K562 (cell line): ENCODE results near the gene KCNH2. TPM values are rescaled to one million over a fixed set of nuclear protein-coding genes. Genes with fewer than 3 reads are reported as not detected.
A peak's percentile ranks its signal among the peaks of the same experiment; 100 is the strongest.

Experiments used
- CBX8 ChIP-seq: fragments of 200-600 bp; sonication (generic); IDR thresholded peaks from 2 replicates; pipeline ENCODE4 v1.6.1; 2012; ENCODE audit warnings: borderline replicate concordance, mixed run types, low read depth, mild to moderate bottlenecking, moderate library complexity, mixed read lengths, low read length, control low read depth, inconsistent platforms; ENCODE audit not compliant: poor library complexity, severe bottlenecking; ENCODE audit errors: extremely low read depth
- CXXC5 ChIP-seq: fragments of 250-450 bp; sonication (Bioruptor Pico); IDR thresholded peaks from 2 replicates; pipeline ENCODE4 v1.8.0; 2022; ENCODE audit warnings: inconsistent platforms, mild to moderate bottlenecking, moderate library complexity
- GTF2A2 ChIP-seq: IDR thresholded peaks from 2 replicates; pipeline ENCODE4 v1.6.1; 2016; ENCODE audit warnings: mild to moderate bottlenecking, missing genetic modification characterization, missing compliant biosample characterization
- HLTF ChIP-seq: fragments of 450-650 bp; IDR thresholded peaks from 2 replicates; pipeline ENCODE4 v1.6.1; 2016
- KDM1A ChIP-seq, 2 experiments: fragments of 450-650 bp; IDR thresholded peaks; 2 replicates each; pipeline ENCODE4 v1.6.1; 2016; ENCODE audit warnings: mild to moderate bottlenecking in 2 of 2
- MCM2 ChIP-seq: fragments of 450-650 bp; IDR thresholded peaks from 2 replicates; pipeline ENCODE4 v1.6.1; 2017; ENCODE audit warnings: low read depth, mild to moderate bottlenecking
- NCOA1 ChIP-seq: fragments of 450-650 bp; IDR thresholded peaks from 2 replicates; pipeline ENCODE4 v1.6.1; 2016; ENCODE audit warnings: low read depth
- NFRKB ChIP-seq: fragments of 450-650 bp; IDR thresholded peaks from 2 replicates; pipeline ENCODE4 v1.6.1; 2016; ENCODE audit warnings: low read depth
- NONO ChIP-seq, 2 experiments: fragments of 200-400 bp in 1 of 2; fragments of 450-650 bp in 1 of 2; formaldehyde crosslinking in 1 of 2; IDR thresholded peaks; 2 replicates each; pipeline ENCODE4 v1.6.1; 2017; ENCODE audit warnings: low read depth in 2 of 2, mild to moderate bottlenecking in 2 of 2, moderate library complexity in 2 of 2, low read length in 1 of 2
- PCBP2 ChIP-seq: fragments of 200-400 bp; formaldehyde crosslinking; IDR thresholded peaks from 2 replicates; pipeline ENCODE4 v1.6.1; 2018; ENCODE audit warnings: low read length, low read depth, mild to moderate bottlenecking, moderate library complexity; ENCODE audit not compliant: poor library complexity, severe bottlenecking
- SIN3A ChIP-seq, 2 experiments: fragments of 150-350 bp in 1 of 2; IDR thresholded peaks; 2 replicates each; pipeline ENCODE4 v1.6.1; 2011 to 2016; ENCODE audit warnings: borderline replicate concordance in 2 of 2, low read depth in 2 of 2, low read length in 2 of 2, mild to moderate bottlenecking in 2 of 2, moderate library complexity in 2 of 2; ENCODE audit not compliant: control insufficient read depth in 1 of 2
- SRSF1 ChIP-seq: fragments of 200-400 bp; formaldehyde crosslinking; IDR thresholded peaks from 2 replicates; pipeline ENCODE4 v1.6.1; 2017; ENCODE audit warnings: mild to moderate bottlenecking, low read depth, low read length, moderate library complexity
- TCF7 ChIP-seq: sonication (generic); IDR thresholded peaks from 2 replicates; pipeline ENCODE4 v1.6.1; 2016; ENCODE audit warnings: antibody characterized with exemption, borderline replicate concordance
- ZNF217 ChIP-seq: sonication (generic); formaldehyde crosslinking; IDR thresholded peaks from 2 replicates; pipeline ENCODE4 v1.8.0; 2022; ENCODE audit warnings: mild to moderate bottlenecking, missing genetic modification reagents
- ZNF282 ChIP-seq: sonication (generic); formaldehyde crosslinking; IDR thresholded peaks from 2 replicates; pipeline ENCODE4 v1.8.1; 2023; ENCODE audit warnings: missing genetic modification reagents
- ZNF311 ChIP-seq: fragments of 250-450 bp; sonication (Bioruptor Pico); IDR thresholded peaks from 2 replicates; pipeline ENCODE4 v1.4.0; 2020; ENCODE audit warnings: mild to moderate bottlenecking, moderate library complexity
- ZNF316 ChIP-seq: fragments of 450-650 bp; IDR thresholded peaks from 2 replicates; pipeline ENCODE4 v1.6.1; 2016
- ZNF695 ChIP-seq: fragments of 450-650 bp; formaldehyde crosslinking; IDR thresholded peaks from 2 replicates; pipeline ENCODE4 v1.4.0; 2020; ENCODE audit warnings: mild to moderate bottlenecking, moderate library complexity
- ZNF717 ChIP-seq: fragments of 250-450 bp; sonication (Bioruptor Pico); IDR thresholded peaks from 2 replicates; pipeline ENCODE4 v1.5.0; 2021
- polyA plus RNA-seq, 8 experiments: library from polyadenylated mRNA; depleted of rRNA in 4 of 8; stranded (reverse) in 5 of 8; unstranded in 3 of 8; fragments of >200 nt; fragmentation: Nextera tagmentation in 2 of 8; fragmentation: Illumina TruSeq in 1 of 8; extraction: Ambion mirVana in 2 of 8; extraction: Trizol in 1 of 8; gene quantifications; 2 replicates each; pipeline versions ENCODE4 v1.2.1 to v1.2.3, GENCODE V29; 2011 to 2014; ENCODE audit warnings: inconsistent platforms in 1 of 8, missing spikeins in 1 of 8
- total RNA-seq, 7 experiments: library from RNA; depleted of rRNA in 6 of 7; stranded (reverse); fragments of >200 nt in 6 of 7; fragmentation: Illumina TruSeq in 2 of 7; extraction: Trizol in 2 of 7; gene quantifications; 2 replicates each; pipeline versions ENCODE4 v1.2.1 to v1.2.3, GENCODE V29; 2011 to 2021; ENCODE audit warnings: low replicate concordance in 1 of 7
- TF ChIP-seq, protein P1 (sequence below), 2 experiments: IDR thresholded peaks; 2 replicates each; pipeline ENCODE4 v1.6.1; 2012; ENCODE audit warnings: improper control_type of control experiment in 2 of 2, low read depth in 2 of 2, low read length in 2 of 2, borderline replicate concordance in 1 of 2
- TF ChIP-seq, protein P2 (sequence below), 2 experiments: fragments of 450-650 bp in 1 of 2; sonication (generic) in 1 of 2; formaldehyde crosslinking in 1 of 2; IDR thresholded peaks in 1 of 2; conservative IDR thresholded peaks in 1 of 2; 2 replicates each; pipeline versions ENCODE4 v1.6.1 to v1.8.1; 2016 to 2023; ENCODE audit warnings: mild to moderate bottlenecking in 2 of 2, moderate library complexity in 2 of 2, inconsistent platforms in 1 of 2, missing genetic modification reagents in 1 of 2
- TF ChIP-seq, protein P3 (sequence below): fragments of 250-450 bp; sonication (Bioruptor Pico); IDR thresholded peaks from 2 replicates; pipeline ENCODE4 v1.4.0; 2020; ENCODE audit warnings: mild to moderate bottlenecking, moderate library complexity

The KCNH2 gene
- total and polyA plus RNA-seq, 9 of the 15 experiments (the other 6 are each of a cell fraction or from before 2014, with no cell fraction given) = 18.1 to 368 (median 218) TPM

DNA sequence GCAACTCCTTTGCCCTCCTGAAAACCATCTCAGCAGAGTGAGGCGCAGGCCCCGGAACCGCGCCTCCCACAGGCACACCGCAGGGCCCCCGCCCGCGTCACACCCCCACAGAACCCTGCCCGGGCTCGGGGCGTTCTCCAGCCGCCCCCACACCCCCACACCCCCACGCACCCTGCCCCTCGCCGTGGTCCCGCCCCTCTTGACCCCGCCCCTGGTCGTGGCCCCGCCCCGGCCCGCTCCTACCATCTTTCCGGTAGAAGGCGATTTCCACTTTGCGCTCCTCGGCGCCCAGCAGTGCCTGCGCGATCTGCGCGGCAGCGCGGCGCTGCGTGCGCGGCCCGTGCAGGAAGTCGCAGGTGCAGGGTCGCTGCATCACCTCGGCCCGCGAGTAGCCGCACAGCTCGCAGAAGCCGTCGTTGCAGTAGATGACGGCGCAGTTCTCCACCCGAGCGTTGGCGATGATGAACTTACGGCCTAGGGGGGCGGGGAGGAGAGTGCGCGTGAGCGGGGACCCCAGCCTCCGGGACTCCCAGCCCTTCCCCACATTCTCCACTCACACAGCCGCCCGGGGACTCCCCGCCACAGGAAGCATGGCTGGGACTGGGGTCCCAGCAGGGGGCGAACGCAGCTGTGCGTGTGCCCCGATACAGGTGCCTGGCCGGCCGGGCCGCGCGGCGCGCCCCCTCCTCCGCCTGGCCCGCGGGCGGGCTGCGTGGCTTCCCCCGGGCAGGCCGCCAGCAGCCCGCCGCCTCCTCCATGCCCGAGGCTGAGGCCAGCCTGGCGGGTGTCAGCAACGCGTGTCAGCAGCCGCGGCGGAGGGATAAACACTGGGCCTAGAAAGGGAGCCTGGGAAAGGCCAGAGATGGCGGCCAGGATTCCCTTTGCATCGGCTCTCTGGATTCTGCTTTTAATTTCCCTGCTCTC lies 3.4 kb downstream of the KCNH2 start (continued):
- TF ChIP-seq, protein P1, sequence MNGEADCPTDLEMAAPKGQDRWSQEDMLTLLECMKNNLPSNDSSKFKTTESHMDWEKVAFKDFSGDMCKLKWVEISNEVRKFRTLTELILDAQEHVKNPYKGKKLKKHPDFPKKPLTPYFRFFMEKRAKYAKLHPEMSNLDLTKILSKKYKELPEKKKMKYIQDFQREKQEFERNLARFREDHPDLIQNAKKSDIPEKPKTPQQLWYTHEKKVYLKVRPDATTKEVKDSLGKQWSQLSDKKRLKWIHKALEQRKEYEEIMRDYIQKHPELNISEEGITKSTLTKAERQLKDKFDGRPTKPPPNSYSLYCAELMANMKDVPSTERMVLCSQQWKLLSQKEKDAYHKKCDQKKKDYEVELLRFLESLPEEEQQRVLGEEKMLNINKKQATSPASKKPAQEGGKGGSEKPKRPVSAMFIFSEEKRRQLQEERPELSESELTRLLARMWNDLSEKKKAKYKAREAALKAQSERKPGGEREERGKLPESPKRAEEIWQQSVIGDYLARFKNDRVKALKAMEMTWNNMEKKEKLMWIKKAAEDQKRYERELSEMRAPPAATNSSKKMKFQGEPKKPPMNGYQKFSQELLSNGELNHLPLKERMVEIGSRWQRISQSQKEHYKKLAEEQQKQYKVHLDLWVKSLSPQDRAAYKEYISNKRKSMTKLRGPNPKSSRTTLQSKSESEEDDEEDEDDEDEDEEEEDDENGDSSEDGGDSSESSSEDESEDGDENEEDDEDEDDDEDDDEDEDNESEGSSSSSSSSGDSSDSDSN (IDR thresholded peaks at IDR 0.05; ENCODE audit: borderline replicate concordance in 1 of 2, low read depth in 2 of 2, low read length in 2 of 2) = peak in 1 of 2 experiments; percentile 76; a peak in 2 of 4 replicates
- no peak for TF ChIP-seq PCBP2
- TF ChIP-seq ZNF217 (CRISPR knock-in tag) = no peak
- no peak for TF ChIP-seq CBX8
- TF ChIP-seq NCOA1 = no peak
- TF ChIP-seq ZNF311 = no peak
- TF ChIP-seq, protein P2, sequence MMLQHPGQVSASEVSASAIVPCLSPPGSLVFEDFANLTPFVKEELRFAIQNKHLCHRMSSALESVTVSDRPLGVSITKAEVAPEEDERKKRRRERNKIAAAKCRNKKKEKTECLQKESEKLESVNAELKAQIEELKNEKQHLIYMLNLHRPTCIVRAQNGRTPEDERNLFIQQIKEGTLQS (IDR thresholded peaks at IDR 0.05) = no peak
- TF ChIP-seq, protein P2 (CRISPR knock-in tag; conservative IDR thresholded peaks at IDR 0.05) = no peak
- TF ChIP-seq MCM2 = no peak
- TF ChIP-seq ZNF316 = peak; percentile 77
- TF ChIP-seq SRSF1 = no peak
- no peak for TF ChIP-seq TCF7
- peak; percentile 49 to 76; a peak in 3 of 4 replicates for TF ChIP-seq SIN3A (IDR thresholded peaks at IDR 0.05; ENCODE audit: borderline replicate concordance in 2 of 2, control insufficient read depth in 1 of 2, low read depth in 2 of 2, low read length in 2 of 2)
- TF ChIP-seq NONO (IDR thresholded peaks at IDR 0.05; ENCODE audit: low read depth in 2 of 2, low read length in 1 of 2) = peak in 1 of 2 experiments; percentile 59; a peak in 2 of 4 replicates
- TF ChIP-seq, protein P3, sequence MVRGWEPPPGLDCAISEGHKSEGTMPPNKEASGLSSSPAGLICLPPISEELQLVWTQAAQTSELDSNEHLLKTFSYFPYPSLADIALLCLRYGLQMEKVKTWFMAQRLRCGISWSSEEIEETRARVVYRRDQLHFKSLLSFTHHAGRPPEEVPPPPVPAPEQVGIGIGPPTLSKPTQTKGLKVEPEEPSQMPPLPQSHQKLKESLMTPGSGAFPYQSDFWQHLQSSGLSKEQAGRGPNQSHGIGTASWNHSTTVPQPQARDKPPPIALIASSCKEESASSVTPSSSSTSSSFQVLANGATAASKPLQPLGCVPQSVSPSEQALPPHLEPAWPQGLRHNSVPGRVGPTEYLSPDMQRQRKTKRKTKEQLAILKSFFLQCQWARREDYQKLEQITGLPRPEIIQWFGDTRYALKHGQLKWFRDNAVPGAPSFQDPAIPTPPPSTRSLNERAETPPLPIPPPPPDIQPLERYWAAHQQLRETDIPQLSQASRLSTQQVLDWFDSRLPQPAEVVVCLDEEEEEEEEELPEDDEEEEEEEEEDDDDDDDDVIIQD (CRISPR knock-in tag) = no peak
- no peak for TF ChIP-seq KDM1A (IDR thresholded peaks at IDR 0.05)
- TF ChIP-seq HLTF = peak; percentile 70; the same call in 1 of the 2 replicates
- no peak for TF ChIP-seq ZNF695 (CRISPR knock-in tag)
- TF ChIP-seq GTF2A2 (tag) = no peak
- no peak for TF ChIP-seq ZNF717 (CRISPR knock-in tag)
- TF ChIP-seq ZNF282 = no peak
- peak; percentile 93 for TF ChIP-seq CXXC5 (CRISPR knock-in tag)
- TF ChIP-seq NFRKB = no peak
